ENCODE measurements around the gene GCG.

GRCh38 chr2:162172802-162173370 is 20.8 kb upstream of the GCG start:
- TF ChIP-seq POLR2AphosphoS5 (IDR thresholded peaks at IDR 0.05; ENCODE audit: low read depth, low read length) (no peak), CTCF (IDR thresholded peaks at IDR 0.05) (no peak), SIN3A (IDR thresholded peaks at IDR 0.05; ENCODE audit: borderline replicate concordance, insufficient read depth, low read depth, low read length) (no peak), TCF7L2 (IDR thresholded peaks at IDR 0.05; ENCODE audit: low read depth, low read length) (no peak)

Measured in Panc1 (cell line).